Esophagus muscularis mucosa (tissue), 4 donors: Measurements from ENCODE around the gene GSDME.

Source experiments
- CTCF ChIP-seq, 3 experiments: fragments of 200-600 bp in 2 of 3; fragments of 450-650 bp in 1 of 3; sonication (generic) in 2 of 3; IDR thresholded peaks; one replicate each; pipeline ENCODE4 v1.5.1; 2017 to 2019; ENCODE audit warnings: antibody characterized with exemption in 3 of 3, mild to moderate bottlenecking in 2 of 3, moderate library complexity in 1 of 3
- EP300 ChIP-seq: sonication (generic); formaldehyde crosslinking; IDR thresholded peaks from one replicate; pipeline ENCODE4 v1.6.1; 2017; ENCODE audit warnings: antibody characterized with exemption
- POLR2A ChIP-seq: fragments of 450-650 bp; IDR thresholded peaks from one replicate; pipeline ENCODE4 v1.6.1; 2017; ENCODE audit warnings: antibody characterized with exemption, moderate library complexity, mild to moderate bottlenecking, low read depth
- POLR2AphosphoS5 ChIP-seq, 2 donors: sonication (generic); formaldehyde crosslinking; IDR thresholded peaks; one replicate each; pipeline ENCODE4 v1.6.1; 2017; ENCODE audit warnings: antibody characterized with exemption in 2 of 2

GRCh38 chr7:24654305-24654704 lies 103.0 kb downstream of the GSDME start:
- TF ChIP-seq EP300 = no peak
- no peak for TF ChIP-seq CTCF (IDR thresholded peaks at IDR 0.05)
- TF ChIP-seq POLR2AphosphoS5 (IDR thresholded peaks at IDR 0.05) = no peak
- no peak for TF ChIP-seq POLR2A
